Uterus (tissue), 4 donors: ENCODE measurements around the gene TRIOBP. TPM values are rescaled to one million over a fixed set of nuclear protein-coding genes. Genes with fewer than 3 reads are reported as not detected.

Experiments
- DNase-seq, 2 donors: peaks; one replicate each; pipeline ENCODE4 v3.0.0-alpha.2; 2019 to 2020
- H3K27ac ChIP-seq, 2 donors: fragments of 200-600 bp; sonication (generic); 1 replicate in 1 of 2; 2 replicates in 1 of 2; pipeline ENCODE4 v1.5.1; 2016 to 2018
- H3K27me3 ChIP-seq, 2 donors: fragments of 200-600 bp; sonication (generic); one replicate each; pipeline ENCODE4 v1.5.1; 2018 to 2019; ENCODE audit warnings: control low read depth in 1 of 2
- H3K36me3 ChIP-seq, 2 donors: fragments of 200-600 bp; sonication (generic); one replicate each; pipeline ENCODE4 v1.5.1; 2019; ENCODE audit warnings: control low read depth in 1 of 2
- H3K4me1 ChIP-seq, 2 donors: fragments of 200-600 bp; sonication (generic); one replicate each; pipeline ENCODE4 v1.5.1; 2018 to 2019; ENCODE audit warnings: control low read depth in 1 of 2
- H3K4me3 ChIP-seq, 2 donors: fragments of 200-600 bp; sonication (generic); 1 replicate in 1 of 2; 2 replicates in 1 of 2; pipeline ENCODE4 v1.5.1; 2018 to 2019; ENCODE audit warnings: mild to moderate bottlenecking in 1 of 2
- H3K9me3 ChIP-seq, 2 donors: fragments of 200-600 bp; sonication (generic); one replicate each; pipeline ENCODE4 v1.5.1; 2019; ENCODE audit warnings: control low read depth in 1 of 2
- CTCF ChIP-seq, 4 experiments: fragments of 200-600 bp in 2 of 4; fragments of 450-650 bp in 2 of 4; sonication (generic) in 2 of 4; IDR thresholded peaks; one replicate each; pipeline ENCODE4 v1.5.1; 2016 to 2019; ENCODE audit warnings: antibody characterized with exemption in 4 of 4, mild to moderate bottlenecking in 2 of 4, moderate library complexity in 1 of 4
- POLR2A ChIP-seq, 2 donors: fragments of 450-650 bp; IDR thresholded peaks; one replicate each; pipeline ENCODE4 v1.6.1; 2016; ENCODE audit warnings: antibody characterized with exemption in 2 of 2, mild to moderate bottlenecking in 1 of 2, moderate library complexity in 1 of 2
- intact Hi-C: fragments of 100-400 bp; cut with DNase I; formaldehyde crosslinking; loops from one replicate; pipeline ENCODE4 v1.15.1; 2023; ENCODE audit warnings: low total_unique reads
- total RNA-seq, 4 donors: library from RNA; depleted of rRNA in 3 of 4; stranded (reverse); fragments of >200 nt in 3 of 4; gene quantifications; one replicate each; pipeline versions ENCODE4 v1.1.0 to v1.2.4, GENCODE V29; 2014 to 2023
- donor health status: DM: yes; HTN: yes; CAD: no.

Gene TRIOBP
- total RNA-seq, 4 donors from 2014 or later = 56.2 to 177 (median 127) TPM

GRCh38 chr22:37739611-37740049 lies 42.8 kb downstream of the TRIOBP start:
- intact Hi-C loops = no loop called here
- H3K27me3 ChIP-seq = no peaks in the 10 kb centered on the region
- DNase-seq = peak in 1 of 2 donors; percentile 47
- peaks cover 21 to 28% of the 10 kb centered on the region in 2 donors for H3K4me1 ChIP-seq
- no peaks in the 10 kb centered on the region for H3K36me3 ChIP-seq
- H3K9me3 ChIP-seq = no peaks in the 10 kb centered on the region
- H3K27ac ChIP-seq = peak overlapping the region; percentile 72 to 93
- no peak for TF ChIP-seq CTCF (IDR thresholded peaks at IDR 0.05)
- TF ChIP-seq POLR2A (IDR thresholded peaks at IDR 0.05) = no peak
- H3K4me3 ChIP-seq = no peak overlapping the region

- Histone ChIP-seq H3K36me3 (no peaks in the 10 kb centered on the region), H3K4me1 (peaks cover 21 to 28% of the 10 kb centered on the region in 2 donors), H3K27ac (peak overlapping the region; percentile 72 to 93), H3K27me3 (no peaks in the 10 kb centered on the region), H3K9me3 (no peaks in the 10 kb centered on the region), H3K4me3 (no peak overlapping the region)
- intact Hi-C loops = no loop called here
- DNase-seq = peak in 1 of 2 donors; percentile 45
- TF ChIP-seq POLR2A (IDR thresholded peaks at IDR 0.05) (no peak), CTCF (IDR thresholded peaks at IDR 0.05) (no peak)
Measured at GRCh38 chr22:37740455-37741311, 43.8 kb downstream of the TRIOBP start.

DNA sequence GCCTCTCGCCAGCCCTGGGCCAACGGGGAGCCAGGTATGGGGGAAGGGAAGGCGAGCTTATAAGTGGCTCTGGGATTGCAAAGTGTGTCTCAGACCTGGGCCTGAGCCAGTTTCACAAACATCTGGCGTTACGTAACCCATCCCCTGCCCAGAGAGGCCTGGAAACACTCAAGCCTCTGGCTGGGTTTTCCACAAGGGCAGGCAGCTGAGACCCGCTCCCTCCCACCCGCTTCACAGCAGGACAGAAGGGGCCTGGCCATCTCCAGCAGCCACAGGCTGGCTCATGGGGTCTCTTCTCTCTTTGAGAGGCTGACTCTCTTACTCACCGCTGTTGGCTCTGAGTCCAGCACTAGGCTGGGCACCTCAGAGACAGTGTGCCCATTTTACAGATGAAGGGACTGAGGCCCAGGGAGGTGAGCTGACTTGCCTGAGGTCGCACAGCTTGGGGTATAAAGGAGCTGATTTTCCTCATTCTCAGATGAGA lies 44.5 kb downstream of the TRIOBP start:
- peak; percentile 97 to 98 for DNase-seq
- Histone ChIP-seq H3K27ac (peak overlapping the region; percentile 72 to 93), H3K4me1 (peaks cover 21 to 28% of the 10 kb centered on the region in 2 donors)

GRCh38 chr22:37742376-37743171 lies 45.7 kb downstream of the TRIOBP start:
- H3K9me3 ChIP-seq = no peaks in the 10 kb centered on the region
- intact Hi-C loops = no loop called here
- TF ChIP-seq CTCF (IDR thresholded peaks at IDR 0.05) = no peak
- TF ChIP-seq POLR2A (IDR thresholded peaks at IDR 0.05) = no peak
- no peaks in the 10 kb centered on the region for H3K27me3 ChIP-seq
- no peaks in the 10 kb centered on the region for H3K36me3 ChIP-seq
- DNase-seq = peak; percentile 70 to 79
- H3K4me3 ChIP-seq = no peak overlapping the region
- H3K4me1 ChIP-seq = peaks cover 21 to 34% of the 10 kb centered on the region in 2 donors
- H3K27ac ChIP-seq = peak overlapping the region; percentile 72 to 93

More for the DNA sequence above, 44.5 kb downstream of the TRIOBP start:
- Histone ChIP-seq H3K36me3 (no peaks in the 10 kb centered on the region), H3K9me3 (no peaks in the 10 kb centered on the region), H3K27me3 (no peaks in the 10 kb centered on the region), H3K4me3 (no peak overlapping the region)
- TF ChIP-seq POLR2A (IDR thresholded peaks at IDR 0.05) (no peak), CTCF (IDR thresholded peaks at IDR 0.05) (no peak)
- intact Hi-C loops = no loop called here
